K562 (cell line): ENCODE results near the gene PINK1. TPM values are rescaled to one million over a fixed set of nuclear protein-coding genes. Genes with fewer than 3 reads are reported as not detected.

ENCODE experiments used
- ASH1L ChIP-seq: fragments of 450-650 bp; IDR thresholded peaks from 2 replicates; pipeline ENCODE4 v1.6.1; 2018; ENCODE audit warnings: borderline replicate concordance, mild to moderate bottlenecking, low read depth; ENCODE audit not compliant: partially characterized antibody
- C11orf30 ChIP-seq: fragments of 450-650 bp; IDR thresholded peaks from 2 replicates; pipeline ENCODE4 v1.6.1; 2016; ENCODE audit warnings: low read depth, mild to moderate bottlenecking
- DIDO1 ChIP-seq: fragments of 450-650 bp; IDR thresholded peaks from 2 replicates; pipeline ENCODE4 v1.6.1; 2016; ENCODE audit warnings: low read depth, missing biosample characterization, missing genetic modification characterization
- ELF2 ChIP-seq: fragments of 250-450 bp; sonication (Bioruptor Pico); IDR thresholded peaks from 2 replicates; pipeline ENCODE4 v1.5.0; 2021; ENCODE audit warnings: mild to moderate bottlenecking
- ESRRA ChIP-seq: fragments of 450-650 bp; IDR thresholded peaks from 2 replicates; pipeline ENCODE4 v1.6.1; 2014; ENCODE audit warnings: low read depth, mild to moderate bottlenecking, moderate library complexity, borderline replicate concordance
- ETV6 ChIP-seq, 3 experiments: fragments of 150-350 bp in 1 of 3; sonication (generic) in 1 of 3; formaldehyde crosslinking in 1 of 3; IDR thresholded peaks; 2 replicates each; pipeline versions ENCODE4 v1.6.1 to v1.8.0; 2014 to 2022; ENCODE audit warnings: borderline replicate concordance in 2 of 3, low read depth in 2 of 3, antibody characterized with exemption in 1 of 3, low read length in 1 of 3, mild to moderate bottlenecking in 1 of 3, missing genetic modification reagents in 1 of 3
- FOS ChIP-seq: IDR thresholded peaks from 3 replicates; pipeline ENCODE4 v1.6.1; 2011; ENCODE audit not compliant: insufficient read length; ENCODE audit errors: extremely low read depth
- HDGF ChIP-seq: fragments of 450-650 bp; IDR thresholded peaks from 2 replicates; pipeline ENCODE4 v1.6.1; 2016
- NFE2L1 ChIP-seq: fragments of 450-650 bp; IDR thresholded peaks from 2 replicates; pipeline ENCODE4 v1.6.1; 2016; ENCODE audit warnings: missing genetic modification characterization, low read depth, mild to moderate bottlenecking, missing compliant biosample characterization, moderate library complexity, borderline replicate concordance
- OTX1 ChIP-seq: fragments of 450-650 bp; formaldehyde crosslinking; IDR thresholded peaks from 2 replicates; pipeline ENCODE4 v1.4.0; 2022; ENCODE audit warnings: mild to moderate bottlenecking
- POLR2AphosphoS5 ChIP-seq: IDR thresholded peaks from 2 replicates; pipeline ENCODE4 v1.6.1; 2011; ENCODE audit warnings: mild to moderate bottlenecking, low read depth, low read length, moderate library complexity; ENCODE audit not compliant: control insufficient read depth, insufficient read depth
- PRMT5 ChIP-seq: sonication (generic); formaldehyde crosslinking; IDR thresholded peaks from 2 replicates; pipeline ENCODE4 v1.5.0; 2020; ENCODE audit warnings: missing genetic modification reagents
- RUNX1 ChIP-seq: sonication (generic); IDR thresholded peaks from 2 replicates; pipeline ENCODE4 v1.6.1; 2016; ENCODE audit warnings: antibody characterized with exemption, low read depth
- TBP ChIP-seq: optimal IDR thresholded peaks from 2 replicates; pipeline ENCODE3; 2011; ENCODE audit warnings: low read depth, low read length, improper control_type of control experiment
- ZNF583 ChIP-seq: fragments of 250-450 bp; sonication (Bioruptor Pico); IDR thresholded peaks from 2 replicates; pipeline ENCODE4 v1.4.0; 2020
- ZNF584 ChIP-seq: fragments of 200-800 bp; sonication (Bioruptor generic); IDR thresholded peaks from 2 replicates; pipeline ENCODE4 v1.6.1; 2016; ENCODE audit warnings: low read depth, mild to moderate bottlenecking, missing genetic modification characterization, missing compliant biosample characterization
- polyA plus RNA-seq, 8 experiments: library from polyadenylated mRNA; depleted of rRNA in 4 of 8; stranded (reverse) in 5 of 8; unstranded in 3 of 8; fragments of >200 nt; fragmentation: Nextera tagmentation in 2 of 8; fragmentation: Illumina TruSeq in 1 of 8; extraction: Ambion mirVana in 2 of 8; extraction: Trizol in 1 of 8; gene quantifications; 2 replicates each; pipeline versions ENCODE4 v1.2.1 to v1.2.3, GENCODE V29; 2011 to 2014; ENCODE audit warnings: inconsistent platforms in 1 of 8, missing spikeins in 1 of 8
- total RNA-seq, 7 experiments: library from RNA; depleted of rRNA in 6 of 7; stranded (reverse); fragments of >200 nt in 6 of 7; fragmentation: Illumina TruSeq in 2 of 7; extraction: Trizol in 2 of 7; gene quantifications; 2 replicates each; pipeline versions ENCODE4 v1.2.1 to v1.2.3, GENCODE V29; 2011 to 2021; ENCODE audit warnings: low replicate concordance in 1 of 7
- TF ChIP-seq, protein P1 (sequence below): fragments of 450-650 bp; formaldehyde crosslinking; conservative IDR thresholded peaks from 2 replicates; pipeline ENCODE4 v1.4.0; 2022; ENCODE audit warnings: mild to moderate bottlenecking, missing genetic modification characterization
- TF ChIP-seq, protein P2 (sequence below): fragments of 250-450 bp; sonication (Bioruptor Pico); IDR thresholded peaks from 2 replicates; pipeline ENCODE4 v1.4.0; 2020
- TF ChIP-seq, protein P3 (sequence below): fragments of 450-650 bp; formaldehyde crosslinking; IDR thresholded peaks from 2 replicates; pipeline ENCODE4 v1.4.0; 2020; ENCODE audit warnings: mild to moderate bottlenecking
- TF ChIP-seq, protein P4 (sequence below): fragments of 450-650 bp; IDR thresholded peaks from 2 replicates; pipeline ENCODE4 v1.6.1; 2016; ENCODE audit warnings: low read depth, mild to moderate bottlenecking, moderate library complexity

Gene PINK1
- total and polyA plus RNA-seq, 9 of the 15 experiments (the other 6 are each of a cell fraction or from before 2014, with no cell fraction given) = 1.5 to 11.3 (median 6.8) TPM

DNA sequence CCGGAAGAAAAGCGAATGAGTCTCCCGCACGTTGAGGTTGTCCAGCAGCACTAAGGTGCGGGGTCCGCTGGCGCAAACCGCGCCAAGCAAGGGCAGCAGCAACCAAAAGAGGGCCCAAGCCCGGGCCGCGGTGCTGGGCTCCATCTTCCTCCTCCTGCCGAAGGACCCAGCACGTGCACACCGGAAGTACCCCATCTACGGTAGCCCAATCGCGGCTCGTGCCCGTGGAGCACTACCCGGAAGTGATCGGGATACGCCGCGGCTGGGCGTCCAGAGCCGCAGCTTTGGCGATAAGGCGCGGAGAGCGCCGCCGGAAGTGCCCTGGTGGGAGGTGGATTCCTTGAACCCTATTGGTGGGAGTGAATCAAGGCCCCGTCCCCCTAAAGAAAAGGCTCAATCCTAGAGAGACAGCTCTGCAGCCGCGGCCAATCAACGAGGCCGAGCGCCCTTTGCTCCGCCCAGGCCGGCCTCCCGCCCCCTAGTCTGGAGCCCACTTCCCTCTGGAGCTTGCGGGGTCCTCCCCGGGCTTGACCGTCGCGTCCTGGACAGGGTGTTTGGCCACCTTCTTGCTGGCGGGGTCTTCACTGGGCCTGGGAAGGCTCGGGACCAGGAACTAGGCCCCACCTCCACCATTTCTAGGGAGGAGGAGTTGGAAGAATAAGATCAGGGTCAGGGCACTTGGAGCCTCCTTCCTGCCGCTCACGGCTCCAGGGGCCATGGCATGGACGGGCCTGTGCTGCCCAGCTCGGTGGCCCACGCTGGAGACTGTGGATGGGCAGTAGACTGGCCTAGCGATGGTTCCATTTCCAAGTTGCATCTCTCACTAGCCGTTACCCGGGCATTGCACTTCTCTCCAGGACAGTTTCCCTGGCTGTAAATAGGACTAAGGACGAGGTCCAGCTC, 28.2 kb downstream of the PINK1 start, which contains the start of gene DDOST (continued):
- TF ChIP-seq, protein P1, sequence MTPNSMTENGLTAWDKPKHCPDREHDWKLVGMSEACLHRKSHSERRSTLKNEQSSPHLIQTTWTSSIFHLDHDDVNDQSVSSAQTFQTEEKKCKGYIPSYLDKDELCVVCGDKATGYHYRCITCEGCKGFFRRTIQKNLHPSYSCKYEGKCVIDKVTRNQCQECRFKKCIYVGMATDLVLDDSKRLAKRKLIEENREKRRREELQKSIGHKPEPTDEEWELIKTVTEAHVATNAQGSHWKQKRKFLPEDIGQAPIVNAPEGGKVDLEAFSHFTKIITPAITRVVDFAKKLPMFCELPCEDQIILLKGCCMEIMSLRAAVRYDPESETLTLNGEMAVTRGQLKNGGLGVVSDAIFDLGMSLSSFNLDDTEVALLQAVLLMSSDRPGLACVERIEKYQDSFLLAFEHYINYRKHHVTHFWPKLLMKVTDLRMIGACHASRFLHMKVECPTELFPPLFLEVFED (CRISPR knock-in tag) = no peak
- TF ChIP-seq RUNX1 (no peak), C11orf30 (peak; percentile 95), DIDO1 (peak; percentile 91), FOS (peak; percentile 95), NFE2L1 (tag) (no peak), ZNF584 (CRISPR knock-in tag) (no peak), HDGF (0 out of 2 replicates have a peak, but pooled peaks have one; percentile 27), POLR2AphosphoS5 (peak; percentile 80), ELF2 (peak; percentile 95), ZNF583 (CRISPR knock-in tag) (0 out of 2 replicates have a peak, but pooled peaks have one; percentile 55), PRMT5 (CRISPR knock-in tag) (no peak), TBP (peak; percentile 24), ETV6 (IDR thresholded peaks at IDR 0.05; ENCODE audit: borderline replicate concordance in 1 of 2, low read depth in 2 of 2, low read length in 1 of 2) (peak; percentile 60 to 66; a peak in 2 of 4 replicates), ETV6 (CRISPR knock-in tag; IDR thresholded peaks at IDR 0.05; ENCODE audit: borderline replicate concordance) (no peak; the same call in 1 of the 2 replicates), ESRRA (peak; percentile 66), OTX1 (CRISPR knock-in tag) (no peak; the same call in 1 of the 2 replicates), ASH1L (peak; percentile 94)
- TF ChIP-seq, protein P2, sequence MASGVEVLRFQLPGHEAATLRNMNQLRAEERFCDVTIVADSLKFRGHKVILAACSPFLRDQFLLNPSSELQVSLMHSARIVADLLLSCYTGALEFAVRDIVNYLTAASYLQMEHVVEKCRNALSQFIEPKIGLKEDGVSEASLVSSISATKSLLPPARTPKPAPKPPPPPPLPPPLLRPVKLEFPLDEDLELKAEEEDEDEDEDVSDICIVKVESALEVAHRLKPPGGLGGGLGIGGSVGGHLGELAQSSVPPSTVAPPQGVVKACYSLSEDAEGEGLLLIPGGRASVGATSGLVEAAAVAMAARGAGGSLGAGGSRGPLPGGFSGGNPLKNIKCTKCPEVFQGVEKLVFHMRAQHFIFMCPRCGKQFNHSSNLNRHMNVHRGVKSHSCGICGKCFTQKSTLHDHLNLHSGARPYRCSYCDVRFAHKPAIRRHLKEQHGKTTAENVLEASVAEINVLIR (CRISPR knock-in tag) = 0 out of 2 replicates have a peak, but pooled peaks have one; percentile 22
- TF ChIP-seq, protein P3, sequence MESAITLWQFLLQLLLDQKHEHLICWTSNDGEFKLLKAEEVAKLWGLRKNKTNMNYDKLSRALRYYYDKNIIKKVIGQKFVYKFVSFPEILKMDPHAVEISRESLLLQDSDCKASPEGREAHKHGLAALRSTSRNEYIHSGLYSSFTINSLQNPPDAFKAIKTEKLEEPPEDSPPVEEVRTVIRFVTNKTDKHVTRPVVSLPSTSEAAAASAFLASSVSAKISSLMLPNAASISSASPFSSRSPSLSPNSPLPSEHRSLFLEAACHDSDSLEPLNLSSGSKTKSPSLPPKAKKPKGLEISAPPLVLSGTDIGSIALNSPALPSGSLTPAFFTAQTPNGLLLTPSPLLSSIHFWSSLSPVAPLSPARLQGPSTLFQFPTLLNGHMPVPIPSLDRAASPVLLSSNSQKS (CRISPR knock-in tag) = no peak
- TF ChIP-seq, protein P4, sequence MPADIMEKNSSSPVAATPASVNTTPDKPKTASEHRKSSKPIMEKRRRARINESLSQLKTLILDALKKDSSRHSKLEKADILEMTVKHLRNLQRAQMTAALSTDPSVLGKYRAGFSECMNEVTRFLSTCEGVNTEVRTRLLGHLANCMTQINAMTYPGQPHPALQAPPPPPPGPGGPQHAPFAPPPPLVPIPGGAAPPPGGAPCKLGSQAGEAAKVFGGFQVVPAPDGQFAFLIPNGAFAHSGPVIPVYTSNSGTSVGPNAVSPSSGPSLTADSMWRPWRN = peak; percentile 52; the same call in 1 of the 2 replicates
